ENCODE results near the gene AKAP7. TPM values are rescaled to one million over a fixed set of nuclear protein-coding genes. Genes with fewer than 3 reads are reported as not detected.

Gene AKAP7
- total and polyA plus RNA-seq, 2 donors (not counting 1 experiment from before 2014, with no cell fraction given), result 6.3 to 10.8 TPM

GRCh38 chr6:131309437-131309836 lies 174.2 kb downstream of the AKAP7 start:
- no CpG with 5 or more reads among the region's 1 CpG for whole genome bisulfite sequencing (ENCODE audit: insufficient coverage)
- DNase-seq (no peak), ATAC-seq (ENCODE audit: low read depth) (no peak)
- H3K36me3 ChIP-seq (replicated peaks in 1 of 2; ENCODE audit: control extremely low read depth in 1 of 2, control insufficient read depth in 1 of 2, extremely low read depth in 1 of 2, insufficient read depth in 2 of 2, low read length in 1 of 2), result no peaks in the 10 kb centered on the region
- intact Hi-C loops (cut with micrococcal nuclease), result no loop called here
- no peak overlapping the region for H3K4me3 ChIP-seq (ENCODE audit: control extremely low read depth in 1 of 5, extremely low read depth in 1 of 5, insufficient read depth in 1 of 5, low read depth in 2 of 5, low read length in 4 of 5)
- no peak overlapping the region for H3K4me3 Mint-ChIP-seq
- no peaks in the 10 kb centered on the region for H4K20me1 ChIP-seq (ENCODE audit: control insufficient read depth, insufficient read depth, low read length, poor library complexity, severe bottlenecking)
- no peak for TF ChIP-seq EZH2 (IDR thresholded peaks at IDR 0.05; ENCODE audit: borderline replicate concordance, insufficient read depth, low read depth, low read length, poor library complexity, severe bottlenecking)
- TF ChIP-seq CTCF (IDR thresholded peaks at IDR 0.05), result no peak
- no peaks in the 10 kb centered on the region for H3K4me1 Mint-ChIP-seq
- no peak overlapping the region for H3K27ac ChIP-seq (ENCODE audit: low read length in 2 of 2)
- H3K27me3 Mint-ChIP-seq, result peaks cover 6% of the 10 kb centered on the region
- CTCF ChIA-PET, result interaction anchor here (0.6 to 1.1 kb wide), 2 partner anchors 110 to 1292 kb away, joined by 3 to 4 read pairs; no protein-coding TSS in a partner anchor
- no peaks in the 10 kb centered on the region for H3K4me1 ChIP-seq (ENCODE audit: control insufficient read depth in 2 of 2, insufficient read depth in 2 of 2, low read length in 2 of 2)
- no peaks in the 10 kb centered on the region for H3K27me3 ChIP-seq (replicated peaks in 1 of 4; ENCODE audit: control extremely low read depth in 1 of 4, control insufficient read depth in 3 of 4, insufficient read depth in 4 of 4, low read length in 3 of 4)
- H3K9me3 ChIP-seq (ENCODE audit: control extremely low read depth in 1 of 3, control insufficient read depth in 2 of 3, insufficient read depth in 1 of 3, low read length in 2 of 3), result peaks cover 0 to 6% (median 3%) of the 10 kb centered on the region in 3 donors
- H3K4me2 ChIP-seq (replicated peaks; ENCODE audit: low read depth, low read length, poor library complexity, severe bottlenecking), result no peak overlapping the region
- H3K79me2 ChIP-seq (ENCODE audit: control insufficient read depth, insufficient read depth, low read length), result no peaks in the 10 kb centered on the region
- H3K9me3 Mint-ChIP-seq (ENCODE audit: insufficient read depth), result peaks cover 7% of the 10 kb centered on the region
- H3K27ac Mint-ChIP-seq, result no peak overlapping the region
- no peak overlapping the region for H3K9ac ChIP-seq (ENCODE audit: low read length)
- POLR2A ChIA-PET, result no interaction called here
- no peak overlapping the region for H2AFZ ChIP-seq (ENCODE audit: insufficient read depth, low read depth, low read length, poor library complexity, severe bottlenecking)

GRCh38 chr6:131314838-131315237 lies 179.6 kb downstream of the AKAP7 start:
- POLR2A ChIA-PET, result no interaction called here
- Histone ChIP-seq H3K27ac (ENCODE audit: low read length in 2 of 2) (no peak overlapping the region), H3K4me1 (ENCODE audit: control insufficient read depth in 2 of 2, insufficient read depth in 2 of 2, low read length in 2 of 2) (no peaks in the 10 kb centered on the region), H3K9me3 (ENCODE audit: control extremely low read depth in 1 of 3, control insufficient read depth in 2 of 3, insufficient read depth in 1 of 3, low read length in 2 of 3) (peaks cover 0 to 5% (median 0%) of the 10 kb centered on the region in 3 donors), H2AFZ (ENCODE audit: insufficient read depth, low read depth, low read length, poor library complexity, severe bottlenecking) (no peak overlapping the region), H3K27me3 (replicated peaks in 1 of 4; ENCODE audit: control extremely low read depth in 1 of 4, control insufficient read depth in 3 of 4, insufficient read depth in 4 of 4, low read length in 3 of 4) (no peaks in the 10 kb centered on the region), H3K4me3 (ENCODE audit: control extremely low read depth in 1 of 5, extremely low read depth in 1 of 5, insufficient read depth in 1 of 5, low read depth in 2 of 5, low read length in 4 of 5) (no peak overlapping the region), H4K20me1 (ENCODE audit: control insufficient read depth, insufficient read depth, low read length, poor library complexity, severe bottlenecking) (no peaks in the 10 kb centered on the region), H3K79me2 (ENCODE audit: control insufficient read depth, insufficient read depth, low read length) (no peaks in the 10 kb centered on the region), H3K36me3 (replicated peaks in 1 of 2; ENCODE audit: control extremely low read depth in 1 of 2, control insufficient read depth in 1 of 2, extremely low read depth in 1 of 2, insufficient read depth in 2 of 2, low read length in 1 of 2) (no peaks in the 10 kb centered on the region), H3K9ac (ENCODE audit: low read length) (no peak overlapping the region), H3K4me2 (replicated peaks; ENCODE audit: low read depth, low read length, poor library complexity, severe bottlenecking) (no peak overlapping the region)
- no peak for ATAC-seq (ENCODE audit: low read depth)
- Mint-ChIP-seq H3K4me3 (no peak overlapping the region), H3K4me1 (no peaks in the 10 kb centered on the region), H3K27me3 (peaks cover 5% of the 10 kb centered on the region), H3K9me3 (ENCODE audit: insufficient read depth) (peaks cover 18% of the 10 kb centered on the region), H3K27ac (no peak overlapping the region)
- no peak for DNase-seq
- TF ChIP-seq CTCF (IDR thresholded peaks at IDR 0.05) (no peak), EZH2 (IDR thresholded peaks at IDR 0.05; ENCODE audit: borderline replicate concordance, insufficient read depth, low read depth, low read length, poor library complexity, severe bottlenecking) (no peak)
- no CpG with 5 or more reads among the region's 2 CpGs for WGBS (ENCODE audit: insufficient coverage)
- intact Hi-C loops (cut with micrococcal nuclease), result no loop called here
- CTCF ChIA-PET, result no interaction called here

Measured in B cell (primary cell).